Astrocyte of the hippocampus (primary cell): Measurements from ENCODE around the gene TMEM82.

Experiments used
- DNase-seq: peaks from one replicate; pipeline ENCODE4 v3.0.0; 2011; ENCODE audit warnings: low read depth, low spot score

The TMEM82 gene

GRCh38 chr1:15736038-15736891 is 6.0 kb upstream of the TMEM82 start, which contains the start of gene SLC25A34:
Gene SLC25A34 (plus strand): TSS chr1:15736258. CDS start chr1:15736486, 228 bp downstream.
- no peak for DNase-seq

GRCh38 chr1:15736892-15737261 is 5.4 kb upstream of the TMEM82 start:
- no peak for DNase-seq

- no peak for DNase-seq
These were observed 4.7 kb upstream of the TMEM82 start for GRCh38 chr1:15737324-15738319.

- no peak for DNase-seq
These were observed 3.7 kb upstream of the TMEM82 start for GRCh38 chr1:15738416-15739113.

GRCh38 chr1:15739259-15739658 is 3.0 kb upstream of the TMEM82 start:
- no peak for DNase-seq

- DNase-seq: no peak
These were observed 2.6 kb upstream of the TMEM82 start for GRCh38 chr1:15739745-15740144.

GRCh38 chr1:15740924-15741850 is 1.1 kb upstream of the TMEM82 start:
- DNase-seq: peak; percentile 88

- no peak for DNase-seq
These were observed 1.9 kb downstream of the TMEM82 start for GRCh38 chr1:15744122-15744679.

GRCh38 chr1:15747378-15747777 is 5.1 kb downstream of the TMEM82 start:
- DNase-seq: no peak

GRCh38 chr1:15748264-15748663 is 6.0 kb downstream of the TMEM82 start:
- no peak for DNase-seq

GRCh38 chr1:15748690-15749398 is 6.5 kb downstream of the TMEM82 start:
- DNase-seq: no peak

- DNase-seq: peak; percentile 41
These were observed 7.3 kb downstream of the TMEM82 start for GRCh38 chr1:15749399-15750291.

- no peak for DNase-seq
These were observed 8.6 kb downstream of the TMEM82 start for GRCh38 chr1:15750924-15751323.

GRCh38 chr1:15751717-15752116 is 9.4 kb downstream of the TMEM82 start:
- DNase-seq: no peak

- no peak for DNase-seq
These were observed 11.5 kb downstream of the TMEM82 start for GRCh38 chr1:15753776-15754175.

- no peak for DNase-seq
These were observed 12.8 kb downstream of the TMEM82 start for GRCh38 chr1:15755021-15755645.

- DNase-seq: no peak
These were observed 13.3 kb downstream of the TMEM82 start for GRCh38 chr1:15755646-15756040.
